ENCODE data around the gene KLHL29.

Gene KLHL29

GRCh38 chr2:23478933-23479683, 94.1 kb downstream of the KLHL29 start:
- no peak for DNase-seq

GRCh38 chr2:23480957-23481797, 96.2 kb downstream of the KLHL29 start:
- DNase-seq: peak; percentile 87

- DNase-seq: no peak
Measured at GRCh38 chr2:23482188-23482587, 97.2 kb downstream of the KLHL29 start.

GRCh38 chr2:23482607-23483006, 97.6 kb downstream of the KLHL29 start:
- DNase-seq: no peak

GRCh38 chr2:23483791-23484190, 98.8 kb downstream of the KLHL29 start:
- DNase-seq: no peak

- DNase-seq: no peak
Measured at GRCh38 chr2:23484275-23484674, 99.3 kb downstream of the KLHL29 start.

- DNase-seq: no peak
Measured at GRCh38 chr2:23484767-23485166, 99.8 kb downstream of the KLHL29 start.

GRCh38 chr2:23485261-23485660, 100.3 kb downstream of the KLHL29 start:
- DNase-seq: no peak

- no peak for DNase-seq
Measured at GRCh38 chr2:23485841-23486683, 101.1 kb downstream of the KLHL29 start.

- peak; percentile 56 for DNase-seq
Measured at GRCh38 chr2:23486684-23487075, 101.7 kb downstream of the KLHL29 start.

GRCh38 chr2:23487735-23488492, 102.9 kb downstream of the KLHL29 start:
- no peak for DNase-seq

- DNase-seq: no peak
Measured at GRCh38 chr2:23488584-23488983, 103.6 kb downstream of the KLHL29 start.

- DNase-seq: no peak
Measured at GRCh38 chr2:23489471-23490322, 104.7 kb downstream of the KLHL29 start.

GRCh38 chr2:23491591-23492336, 106.8 kb downstream of the KLHL29 start:
- no peak for DNase-seq

GRCh38 chr2:23492337-23492675, 107.3 kb downstream of the KLHL29 start:
- DNase-seq: no peak

- no peak for DNase-seq
Measured at GRCh38 chr2:23492921-23493320, 107.9 kb downstream of the KLHL29 start.

GRCh38 chr2:23493846-23494245, 108.9 kb downstream of the KLHL29 start:
- no peak for DNase-seq

GRCh38 chr2:23494286-23494685, 109.3 kb downstream of the KLHL29 start:
- DNase-seq: no peak

GRCh38 chr2:23495661-23496114, 110.7 kb downstream of the KLHL29 start:
- no peak for DNase-seq

GRCh38 chr2:23496456-23496855, 111.5 kb downstream of the KLHL29 start:
- no peak for DNase-seq

GRCh38 chr2:23497063-23497462, 112.1 kb downstream of the KLHL29 start:
- peak; percentile 44 for DNase-seq

Measured in kidney glomerular epithelial cell (primary cell).